Measurements from ENCODE around the gene DNMT3A.

The DNMT3A gene

DNA sequence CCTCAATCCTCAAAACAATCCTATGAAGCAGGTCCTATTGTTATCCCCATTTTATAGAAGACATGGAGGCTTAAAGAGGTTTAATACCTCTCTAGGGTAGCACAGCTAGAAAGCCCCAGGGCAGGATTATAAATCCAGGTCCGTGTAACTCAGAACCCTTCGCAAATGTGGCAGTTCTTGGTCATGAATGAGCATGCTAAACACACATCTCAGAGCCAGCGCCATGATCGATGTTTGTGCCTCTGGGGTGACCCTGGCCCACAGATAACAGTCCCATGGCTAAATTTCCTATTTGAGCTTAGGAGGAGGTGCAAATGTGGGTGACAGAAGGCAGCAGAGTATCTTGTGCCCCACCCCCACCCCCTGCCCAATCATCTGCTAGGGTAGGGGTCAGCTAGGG, 17.5 kb downstream of the DNMT3A start:
- no peak for DNase-seq

DNA sequence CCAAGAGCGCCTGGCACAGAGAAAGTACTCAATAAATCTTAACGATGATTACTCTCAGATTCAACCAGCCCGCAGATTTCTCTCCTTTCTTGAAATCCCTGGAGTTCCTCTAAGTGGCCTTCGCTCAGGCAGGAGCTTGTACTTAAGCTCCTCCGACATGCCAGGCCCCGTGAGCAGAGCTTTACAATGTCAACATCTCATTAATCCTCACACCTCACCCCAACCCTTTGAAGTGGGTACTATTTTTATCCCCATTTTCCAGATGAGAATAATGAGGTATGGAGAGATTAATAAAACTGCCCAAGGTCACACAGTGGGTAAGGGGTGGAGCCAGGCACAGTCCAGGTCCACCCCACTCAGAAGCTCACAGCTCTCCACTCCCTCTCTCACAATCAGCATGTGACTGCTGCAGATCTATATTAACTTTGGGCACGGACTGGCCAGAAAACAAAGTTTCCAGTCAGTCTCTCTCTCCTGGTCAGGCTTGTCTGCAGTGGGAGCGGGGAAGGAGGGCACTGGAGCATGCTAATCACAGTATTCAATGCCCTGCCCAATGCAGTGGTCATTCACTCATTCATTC, 18.0 kb downstream of the DNMT3A start:
- DNase-seq, result no peak

DNA sequence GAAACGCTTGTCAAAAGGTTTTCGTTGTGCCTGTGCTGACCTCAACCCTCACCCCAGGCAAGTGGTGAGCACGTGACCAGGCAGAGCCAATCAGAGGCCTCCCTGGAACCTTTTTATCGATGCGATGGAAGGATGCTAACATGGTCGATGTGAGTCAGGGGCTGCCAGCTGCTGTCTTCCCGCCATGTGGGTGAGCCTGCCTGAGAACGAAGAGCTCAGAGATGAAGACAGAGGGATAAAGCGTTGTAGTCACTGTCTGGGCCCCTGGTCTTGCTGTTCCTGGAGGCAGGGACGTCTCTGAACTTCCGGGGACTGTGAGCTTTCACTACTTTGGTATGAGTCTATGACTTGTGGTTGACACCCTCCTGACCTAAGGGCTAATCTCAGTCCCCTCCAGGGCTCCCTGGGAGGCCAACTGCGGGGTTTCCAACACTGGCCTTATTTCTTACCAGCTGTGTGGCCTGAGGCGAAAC, 18.6 kb downstream of the DNMT3A start:
- DNase-seq, result peak; percentile 77

DNA sequence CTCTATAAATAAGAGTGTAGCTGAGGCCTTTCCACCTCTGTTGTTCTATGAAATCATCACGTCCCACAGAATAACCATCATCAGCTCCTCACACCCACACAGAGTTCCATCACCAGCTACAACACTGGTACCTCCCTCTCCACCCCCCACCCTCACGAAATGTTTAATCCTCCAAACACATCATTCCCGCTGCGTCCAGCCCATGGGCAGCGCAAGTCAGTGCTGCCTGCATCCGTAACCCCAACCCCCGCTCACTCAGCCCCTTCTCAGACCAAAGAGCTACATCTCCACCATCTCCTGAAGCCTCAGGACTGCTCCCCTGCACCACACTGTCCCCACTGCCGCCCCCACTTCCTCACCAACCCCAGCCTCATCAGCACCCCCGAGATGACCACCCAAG, 19.4 kb downstream of the DNMT3A start:
- no peak for DNase-seq

DNA sequence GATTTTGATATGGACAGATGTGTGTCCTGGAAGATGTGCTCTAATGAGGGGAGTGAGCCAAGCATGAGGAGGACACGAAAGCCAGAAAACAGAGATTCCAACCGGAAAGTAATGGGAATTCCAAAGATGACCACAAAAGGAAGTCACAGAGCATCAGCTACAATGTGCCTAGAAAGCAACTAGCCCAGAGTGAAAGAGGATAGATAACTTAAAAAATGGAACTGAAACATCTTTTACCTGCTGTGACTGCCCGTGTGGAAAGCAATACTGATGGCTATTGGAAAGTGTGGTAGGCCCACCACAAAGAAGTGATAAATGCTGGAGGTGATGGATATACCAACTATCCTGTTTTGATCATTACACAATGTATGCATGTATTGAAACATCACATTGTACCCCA, 21.6 kb downstream of the DNMT3A start:
- DNase-seq, result no peak

DNA sequence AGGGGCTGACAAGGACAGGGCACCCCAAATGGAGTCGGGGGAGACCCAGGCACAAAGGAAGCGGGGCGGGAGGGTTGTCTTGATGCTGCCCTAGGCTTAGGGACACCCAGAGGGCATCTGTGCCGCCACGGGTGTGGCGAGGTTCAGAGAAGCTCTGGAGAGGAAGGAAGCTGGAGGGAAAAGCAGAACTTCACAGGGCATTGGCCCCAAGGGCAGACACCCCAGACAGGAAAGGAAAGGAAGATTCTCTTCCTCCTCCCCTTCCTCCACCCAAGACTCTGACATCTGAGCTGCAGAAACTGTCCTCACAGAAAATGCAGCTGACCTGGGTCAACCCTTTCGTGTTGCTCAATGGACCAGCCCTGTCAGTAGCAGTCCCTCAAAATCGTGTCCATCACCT, 25.6 kb downstream of the DNMT3A start:
- no peak for DNase-seq

DNA sequence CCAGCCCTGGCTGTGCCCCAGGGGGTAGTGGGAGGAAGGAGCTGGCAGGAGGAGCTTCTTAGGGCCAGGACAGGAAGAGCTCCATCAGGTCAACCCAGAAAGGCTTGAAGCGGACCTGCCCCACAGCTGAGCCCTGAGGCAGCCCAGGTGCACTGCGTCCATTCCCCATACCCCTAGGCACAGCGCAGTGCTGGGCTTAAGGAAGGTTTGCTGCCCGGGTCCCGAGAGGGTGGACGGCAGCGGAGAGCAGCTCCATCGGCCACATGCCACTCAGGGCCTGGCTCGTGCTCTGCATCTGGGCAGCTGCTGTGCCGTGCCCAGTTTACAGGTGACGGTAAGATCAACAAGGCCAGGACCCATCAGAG, 26.4 kb downstream of the DNMT3A start:
- DNase-seq, result no peak

DNA sequence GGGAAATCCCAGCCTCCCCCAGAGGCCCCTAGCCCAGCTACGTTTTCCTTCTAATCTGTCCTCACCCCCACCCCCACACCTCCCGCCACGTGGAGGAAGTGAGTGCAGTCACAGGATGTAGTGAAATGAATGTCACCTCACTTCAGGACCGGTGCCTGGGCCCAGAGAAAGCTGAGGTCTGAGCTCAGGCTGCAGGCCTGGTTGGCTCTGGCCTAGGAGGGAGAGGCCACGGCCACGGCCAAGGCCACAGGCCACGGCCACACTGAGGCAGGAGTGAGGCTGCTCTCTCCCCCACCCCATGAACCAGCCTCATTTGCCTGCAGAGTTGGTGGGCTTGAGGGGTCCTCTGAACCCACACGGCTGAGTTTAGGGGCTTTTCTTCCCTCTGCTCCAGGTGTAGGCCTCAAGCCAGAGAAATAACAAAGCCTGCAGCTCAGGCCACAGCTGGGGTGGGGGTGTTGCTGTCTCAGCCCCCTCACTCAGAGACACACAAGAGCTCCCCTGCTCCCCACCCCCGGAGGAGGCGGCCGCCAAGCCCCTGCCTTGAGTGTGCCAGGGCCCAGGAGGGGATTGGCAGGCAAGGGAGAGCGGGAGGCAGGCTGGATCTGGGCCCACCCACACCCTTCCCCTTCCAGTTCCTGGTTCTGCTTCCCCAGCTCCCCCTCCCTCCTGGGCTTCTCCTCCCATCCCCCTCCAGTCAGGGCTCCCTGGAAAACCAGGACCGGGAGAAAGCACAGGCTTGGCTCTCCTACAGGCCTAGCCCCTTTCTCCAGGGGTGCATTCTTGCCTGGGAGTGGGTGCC, 27.0 kb downstream of the DNMT3A start:
- DNase-seq, result peak; percentile 60

DNA sequence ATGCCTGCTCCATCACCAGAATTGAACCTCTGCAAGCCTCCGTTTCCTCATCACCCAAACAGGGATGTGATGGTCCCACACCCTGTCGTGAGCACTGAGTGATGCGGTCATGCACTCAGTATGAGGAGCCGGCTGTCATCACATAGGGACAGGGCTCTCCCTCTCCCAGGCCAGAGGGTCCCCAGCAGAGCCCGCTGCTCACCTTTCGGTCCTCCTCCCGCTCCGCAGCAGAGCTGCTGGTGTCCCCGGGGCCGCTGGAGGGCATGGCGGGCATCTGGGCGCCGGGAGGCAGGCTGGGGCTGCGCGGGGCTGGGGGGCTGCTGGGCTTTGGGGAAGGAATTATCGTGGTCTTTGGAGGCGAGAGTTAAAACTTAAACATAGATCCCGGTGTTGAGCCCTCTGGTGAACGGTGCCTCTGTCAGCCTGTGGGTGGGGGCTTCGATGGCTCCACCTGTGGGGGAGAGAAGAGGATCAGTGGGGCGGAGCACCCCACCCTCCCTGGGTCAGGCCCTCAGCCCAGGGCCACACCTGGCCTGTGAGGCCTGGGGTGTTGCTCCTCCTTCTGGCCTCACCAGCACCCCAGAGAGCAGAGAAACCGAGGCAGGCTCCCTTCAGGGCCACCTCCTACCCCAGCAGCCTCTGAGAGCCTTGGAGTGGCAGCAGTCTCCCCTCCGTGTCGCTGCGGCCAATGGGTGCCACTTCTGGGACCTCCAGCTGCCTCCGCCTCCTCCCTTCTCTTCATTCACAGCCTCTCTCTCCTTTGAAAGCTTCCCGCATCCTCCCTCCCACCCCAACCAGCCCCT, 27.8 kb downstream of the DNMT3A start:
- no peak for DNase-seq

DNA sequence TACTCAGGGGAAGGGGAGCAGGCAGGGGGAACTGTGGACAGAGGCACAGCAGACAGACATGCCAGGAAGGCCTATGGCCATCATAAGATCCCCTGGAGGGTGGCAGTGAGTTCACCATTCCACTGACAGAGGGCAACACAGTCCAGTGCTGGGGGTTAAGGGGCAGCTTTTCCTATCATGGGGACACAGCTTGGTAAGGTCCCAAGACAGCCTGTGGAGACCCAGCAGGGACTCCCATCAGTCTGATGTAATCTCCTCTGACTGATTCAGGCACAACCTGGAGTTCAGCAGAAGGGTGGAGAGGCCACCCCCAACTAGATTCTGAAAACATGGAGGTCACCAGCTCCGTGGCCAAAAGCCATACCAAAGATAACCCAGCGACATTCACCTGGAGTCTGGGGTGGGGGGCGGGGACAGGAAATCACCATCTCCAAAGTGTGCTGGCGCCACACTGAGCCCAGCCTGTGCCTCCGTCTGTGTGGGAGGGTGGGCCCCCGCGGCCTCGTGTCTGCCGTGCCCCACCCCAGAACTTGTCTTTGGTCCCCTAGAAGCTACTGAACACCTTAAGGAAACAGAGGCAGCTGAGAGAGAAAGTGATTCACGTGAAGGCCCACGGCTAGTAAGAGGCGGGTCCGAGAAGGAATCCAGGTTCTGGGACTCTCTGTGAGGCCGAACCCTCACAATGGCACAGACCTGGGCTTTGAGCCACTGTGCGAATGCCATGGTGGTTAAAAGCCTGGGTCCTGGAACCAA, 28.6 kb downstream of the DNMT3A start:
- no peak for DNase-seq

DNA sequence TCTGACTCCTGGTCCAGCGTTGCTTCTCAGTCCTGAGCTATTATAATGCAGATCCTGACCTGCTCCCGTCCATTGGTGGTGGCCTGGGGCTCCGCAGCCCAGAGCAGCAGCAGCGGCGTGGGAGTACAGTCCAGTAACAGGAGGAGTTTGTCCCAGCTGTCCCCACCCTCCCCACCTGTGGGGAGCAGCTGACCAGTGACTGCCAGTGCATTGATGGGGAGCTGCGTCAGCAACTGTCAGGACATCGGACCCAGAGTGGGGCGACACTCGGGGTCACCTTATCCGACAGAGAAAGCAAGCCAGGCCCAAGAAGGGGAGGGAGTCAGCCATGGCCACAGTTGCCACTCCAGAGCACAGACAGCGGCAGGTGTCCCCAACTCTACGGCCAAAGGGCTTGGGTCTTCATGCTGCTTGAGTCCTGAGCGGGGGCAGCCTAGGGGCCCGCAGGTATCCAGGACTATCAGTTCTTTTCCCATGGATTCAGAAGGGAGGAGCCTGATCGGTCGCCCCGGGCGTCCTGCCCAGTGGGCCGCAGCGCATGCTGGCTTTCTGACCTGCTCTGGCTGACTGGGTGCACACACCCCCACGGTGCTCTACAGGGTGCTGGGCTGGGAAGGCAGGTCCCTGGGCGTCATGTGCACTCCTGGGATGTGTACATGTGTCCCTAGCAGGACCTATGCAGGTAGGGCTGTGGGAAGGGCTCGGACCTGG, 29.7 kb downstream of the DNMT3A start:
- DNase-seq, result no peak

DNA sequence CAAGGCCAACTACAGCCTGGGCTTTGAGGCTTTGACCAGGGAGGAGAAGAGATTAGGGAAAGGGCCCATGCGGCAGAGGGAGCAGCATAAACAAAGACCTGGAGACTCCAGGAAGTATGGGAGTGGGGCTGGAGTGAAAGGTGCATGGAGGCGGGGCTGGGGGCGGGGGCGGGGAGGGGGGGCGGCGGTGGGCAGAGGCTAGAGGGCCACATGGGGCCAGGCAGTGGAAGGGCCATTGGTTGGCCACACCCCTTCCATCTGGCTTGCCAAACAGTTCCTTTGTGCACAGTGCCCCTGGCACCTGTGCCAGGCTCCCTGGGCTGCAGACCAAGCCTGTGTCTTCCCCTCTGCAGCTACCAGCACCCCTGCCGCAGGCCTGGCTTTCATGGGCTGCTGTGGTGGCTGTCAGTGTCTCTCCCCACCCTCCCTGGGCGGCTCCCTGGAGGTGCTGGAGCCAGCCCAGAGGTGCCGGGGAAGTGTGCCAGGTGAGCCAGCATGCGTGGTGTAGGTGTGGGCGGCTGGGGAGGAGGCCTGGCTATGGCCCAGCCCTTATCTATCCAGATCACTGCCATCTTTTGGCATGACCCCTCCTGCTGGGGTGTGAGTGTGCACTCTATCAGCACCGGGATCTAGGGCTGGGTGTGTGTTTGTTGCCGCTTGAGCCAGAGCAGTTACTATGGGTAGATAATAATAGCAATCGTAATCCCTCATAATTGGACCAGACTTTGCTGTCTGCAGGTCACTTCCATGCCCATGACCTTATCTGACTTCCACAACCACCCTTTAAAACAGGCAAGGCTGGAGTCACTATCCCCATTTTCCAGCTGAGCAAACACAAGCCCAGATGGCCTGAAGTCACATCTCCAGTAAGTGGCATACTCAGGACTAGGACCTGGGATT, 30.5 kb downstream of the DNMT3A start:
- no peak for DNase-seq

DNA sequence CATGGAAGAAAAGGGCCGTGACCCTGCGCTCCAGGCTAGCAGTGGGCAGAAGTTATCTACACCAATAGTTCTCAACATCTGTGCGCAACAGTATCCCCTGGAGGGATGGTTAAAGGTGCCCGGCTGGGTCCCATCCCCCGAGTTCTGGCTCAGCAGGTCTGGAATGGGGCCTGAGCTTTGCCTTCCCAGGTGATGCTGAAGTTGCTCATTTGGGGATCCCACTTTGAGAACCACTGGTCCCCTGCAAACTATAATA, 31.1 kb downstream of the DNMT3A start:
- no peak for DNase-seq

DNA sequence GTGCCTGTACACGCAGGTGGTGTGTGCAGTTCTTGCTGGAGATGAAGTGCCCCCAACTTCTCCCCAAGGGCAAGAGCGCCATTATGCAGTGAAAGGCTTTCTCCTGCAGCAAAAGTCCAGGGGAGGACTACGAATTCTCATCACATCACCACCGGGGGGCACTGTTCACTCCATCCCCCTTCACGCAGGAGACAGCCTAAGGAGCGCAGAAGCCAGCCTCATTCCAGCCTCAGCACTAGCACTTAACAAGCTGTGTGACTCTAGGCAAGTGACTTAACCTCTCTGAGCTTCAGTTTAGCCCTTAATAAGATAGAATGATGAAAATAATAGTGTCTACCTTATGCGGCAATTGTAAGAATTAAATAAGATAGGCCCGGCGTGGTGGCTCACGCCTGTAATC, 32.3 kb downstream of the DNMT3A start:
- no peak for DNase-seq

DNA sequence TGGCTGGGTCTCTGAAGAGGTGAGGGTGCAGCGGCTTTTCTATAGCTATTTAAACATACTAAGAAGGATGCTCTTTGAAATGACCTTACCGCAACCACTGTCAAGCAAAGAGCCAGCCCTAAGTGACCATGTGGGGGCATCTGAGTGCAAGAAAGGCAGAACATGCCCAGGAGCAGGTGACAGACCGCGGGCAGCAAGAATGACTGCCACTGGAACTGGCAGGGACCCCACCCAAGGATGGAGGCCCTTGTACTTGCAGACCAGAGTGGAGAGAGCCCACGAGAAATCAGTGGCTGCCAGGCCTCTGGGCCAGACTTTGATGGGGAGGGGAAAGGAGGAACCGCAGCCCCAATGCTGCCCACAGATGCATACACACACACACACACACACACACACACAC, 33.1 kb downstream of the DNMT3A start:
- DNase-seq, result no peak

DNA sequence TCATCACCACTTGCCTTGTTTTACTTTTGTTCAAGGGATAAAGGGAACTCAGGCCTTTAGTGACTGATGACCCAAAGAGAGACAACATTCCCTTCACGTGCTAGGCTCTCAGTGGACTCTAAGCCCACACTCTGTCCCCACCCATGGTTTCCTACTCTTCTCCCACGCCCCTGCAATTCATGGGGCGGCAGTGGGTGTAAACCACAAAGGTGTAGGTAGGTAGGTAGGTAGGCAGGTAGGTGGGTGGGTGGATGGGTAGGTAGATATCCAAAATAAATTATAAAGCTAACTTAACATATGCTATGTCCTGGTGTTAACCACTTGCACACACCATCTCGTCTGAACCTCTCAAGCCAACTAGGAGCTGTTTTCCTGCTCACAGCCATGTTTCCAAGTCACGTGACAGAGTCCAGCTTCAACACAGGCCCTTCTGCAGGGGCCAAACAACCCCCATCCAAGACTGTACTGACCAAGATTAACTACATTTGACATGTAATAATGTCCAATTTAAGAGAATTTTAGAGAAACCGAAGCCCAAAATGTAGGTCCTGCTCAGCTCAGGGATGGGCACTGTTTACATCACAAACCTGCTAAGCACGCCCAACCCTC, 33.7 kb downstream of the DNMT3A start:
- no peak for DNase-seq

DNA sequence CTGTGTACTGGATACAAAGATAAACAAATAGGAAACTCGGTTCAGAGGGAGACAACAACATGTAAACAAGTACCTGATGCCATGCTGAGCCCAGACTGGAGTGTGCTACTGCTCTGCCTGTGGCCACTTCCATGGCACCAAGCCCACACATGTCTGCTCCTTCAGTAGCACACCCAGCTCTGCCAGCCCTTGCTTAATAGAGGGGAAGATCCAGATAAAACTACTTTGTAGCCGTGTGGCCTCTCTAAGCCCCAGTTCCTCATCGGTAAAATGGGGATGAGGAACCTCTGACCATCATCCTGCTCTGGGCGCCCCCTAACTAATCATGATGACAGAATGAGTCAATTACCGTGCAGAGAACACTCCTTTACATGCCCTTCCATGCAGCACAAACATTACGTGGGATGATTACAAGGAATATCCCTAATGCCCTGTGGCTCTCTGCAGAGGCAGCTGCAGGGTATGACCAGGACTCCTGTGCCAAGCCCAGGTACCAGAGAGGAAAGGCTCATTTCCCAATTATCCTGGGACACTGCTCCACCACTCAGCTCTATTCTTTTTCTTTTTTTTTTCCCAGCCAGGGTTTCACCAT, 34.9 kb downstream of the DNMT3A start:
- no peak for DNase-seq

DNA sequence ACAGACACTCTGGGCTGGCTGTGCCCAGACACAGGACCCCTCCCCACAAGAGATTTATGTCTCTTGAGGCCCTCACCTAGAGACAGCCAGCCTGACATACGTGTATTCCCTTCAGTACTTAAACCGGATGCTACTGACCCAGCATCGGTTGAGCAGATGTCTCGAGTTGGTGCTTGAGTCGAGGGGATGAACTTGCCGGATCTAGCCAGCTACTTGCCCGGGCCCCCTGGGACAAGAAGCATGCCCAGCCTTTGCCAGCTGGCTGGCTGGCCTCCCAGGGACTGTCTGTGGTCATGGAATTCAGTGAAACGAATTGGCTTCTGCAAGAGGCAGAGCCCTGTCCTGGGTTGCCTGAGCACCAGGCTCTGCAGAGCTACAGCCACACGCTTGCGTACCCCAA, 36.0 kb downstream of the DNMT3A start:
- no peak for DNase-seq

DNA sequence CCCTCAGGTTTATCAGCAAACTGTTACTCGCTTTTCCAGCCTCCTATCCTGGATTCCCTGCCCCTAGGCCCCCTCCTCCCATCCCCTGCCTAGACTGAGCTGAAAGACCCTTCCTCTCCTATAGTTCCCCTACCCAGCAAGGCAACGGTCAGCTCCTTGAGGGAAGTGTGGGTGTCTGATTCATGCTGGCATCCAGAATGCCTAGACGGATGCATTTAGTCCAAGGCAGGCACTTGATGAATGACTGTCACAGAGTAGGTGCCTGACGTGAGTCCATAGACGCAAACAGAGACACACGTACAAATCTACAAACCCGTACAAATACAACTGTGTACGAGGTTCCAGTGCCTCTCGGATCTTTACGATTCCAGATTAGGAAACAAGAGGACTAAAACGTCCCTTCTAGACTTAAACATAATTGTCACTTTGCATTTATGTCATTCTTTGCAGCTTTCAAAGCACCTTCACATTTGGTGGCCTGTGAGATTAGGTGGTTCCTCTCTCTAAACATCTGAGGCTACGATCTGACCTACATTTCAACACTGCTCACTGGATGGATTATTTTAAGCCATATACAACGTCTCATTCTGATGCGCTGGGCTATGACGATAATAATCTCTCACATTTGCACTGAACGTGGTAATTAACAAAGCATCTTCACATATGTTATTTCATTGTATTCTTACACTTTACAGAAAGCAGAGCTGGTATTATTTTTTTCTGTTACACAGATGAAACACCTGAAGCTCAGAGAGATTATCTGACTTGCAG, 36.7 kb downstream of the DNMT3A start:
- no peak for DNase-seq

DNA sequence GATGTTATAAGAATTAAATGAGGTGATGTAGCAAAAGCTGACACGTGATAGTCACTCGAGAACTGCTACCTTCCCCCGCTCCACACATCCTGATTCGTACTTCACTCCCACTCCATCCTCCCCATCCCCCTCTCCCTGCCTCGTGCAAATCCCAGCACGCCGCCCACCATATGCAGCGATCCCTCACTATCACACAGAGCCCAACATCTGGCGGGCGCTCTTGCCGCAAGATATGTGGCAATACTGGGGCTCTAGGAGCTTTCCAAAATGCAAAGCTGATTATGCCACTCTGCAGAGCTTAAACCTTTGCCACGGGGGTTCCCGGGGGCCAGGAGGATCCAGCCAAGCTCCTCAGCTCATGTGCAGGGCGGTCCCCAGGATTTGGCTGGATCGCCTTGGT, 37.4 kb downstream of the DNMT3A start:
- DNase-seq, result no peak

Data from retina (tissue), 1 donor.